Measurements from ENCODE around the gene ADCY2.

Gene ADCY2

DNA sequence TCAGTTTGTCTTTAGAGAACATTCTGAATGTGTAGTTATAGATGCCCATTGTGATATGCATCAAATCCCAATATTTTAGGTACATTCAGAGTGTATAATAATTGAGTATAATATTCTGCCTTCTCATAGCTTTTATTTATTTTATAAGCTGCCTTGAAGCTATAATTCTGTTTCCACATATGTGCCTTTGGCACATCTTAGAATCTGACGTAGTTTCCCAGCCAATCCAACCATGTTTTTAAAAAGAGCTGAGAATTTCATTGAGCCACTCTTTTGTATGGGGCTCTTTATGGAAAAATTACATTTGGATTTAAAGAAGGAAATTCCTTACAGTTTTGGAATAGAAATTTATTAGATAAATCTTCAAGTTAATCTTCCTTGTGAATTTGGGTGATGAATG, 65.4 kb downstream of the ADCY2 start:
- DNase-seq (ENCODE audit: low read depth, low spot score) = no peak
- H3K4me3 ChIP-seq (ENCODE audit: low read depth, low read length) = no peak overlapping the region
- ChIA-PET CTCF (no interaction called here), POLR2A (no interaction called here)
- TF ChIP-seq, protein P1, sequence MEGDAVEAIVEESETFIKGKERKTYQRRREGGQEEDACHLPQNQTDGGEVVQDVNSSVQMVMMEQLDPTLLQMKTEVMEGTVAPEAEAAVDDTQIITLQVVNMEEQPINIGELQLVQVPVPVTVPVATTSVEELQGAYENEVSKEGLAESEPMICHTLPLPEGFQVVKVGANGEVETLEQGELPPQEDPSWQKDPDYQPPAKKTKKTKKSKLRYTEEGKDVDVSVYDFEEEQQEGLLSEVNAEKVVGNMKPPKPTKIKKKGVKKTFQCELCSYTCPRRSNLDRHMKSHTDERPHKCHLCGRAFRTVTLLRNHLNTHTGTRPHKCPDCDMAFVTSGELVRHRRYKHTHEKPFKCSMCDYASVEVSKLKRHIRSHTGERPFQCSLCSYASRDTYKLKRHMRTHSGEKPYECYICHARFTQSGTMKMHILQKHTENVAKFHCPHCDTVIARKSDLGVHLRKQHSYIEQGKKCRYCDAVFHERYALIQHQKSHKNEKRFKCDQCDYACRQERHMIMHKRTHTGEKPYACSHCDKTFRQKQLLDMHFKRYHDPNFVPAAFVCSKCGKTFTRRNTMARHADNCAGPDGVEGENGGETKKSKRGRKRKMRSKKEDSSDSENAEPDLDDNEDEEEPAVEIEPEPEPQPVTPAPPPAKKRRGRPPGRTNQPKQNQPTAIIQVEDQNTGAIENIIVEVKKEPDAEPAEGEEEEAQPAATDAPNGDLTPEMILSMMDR (IDR thresholded peaks at IDR 0.05; ENCODE audit: insufficient read depth, low read length, missing control alignments) = no peak

DNA sequence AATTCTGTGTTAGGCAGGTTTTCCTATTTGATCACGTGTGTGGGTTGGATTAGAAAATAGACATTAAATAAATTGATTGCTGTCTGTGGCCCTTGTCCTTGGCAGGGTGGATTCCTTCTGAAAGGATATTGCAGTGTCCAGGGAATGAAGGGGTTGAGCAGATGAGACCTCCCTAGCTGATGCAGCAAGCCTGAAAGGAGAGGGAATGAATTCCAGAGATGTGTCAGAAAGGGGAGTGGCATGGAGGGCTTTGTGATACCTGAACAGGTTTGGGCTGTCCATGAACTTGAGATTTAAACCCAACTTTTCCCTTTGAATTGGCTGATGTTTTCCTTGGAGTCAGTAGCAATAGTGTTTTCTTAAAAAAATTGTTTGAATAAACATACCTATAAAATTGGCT, 66.8 kb downstream of the ADCY2 start:
- no peak for DNase-seq (ENCODE audit: low read depth, low spot score)
- TF ChIP-seq, protein P1 (IDR thresholded peaks at IDR 0.05; ENCODE audit: insufficient read depth, low read length, missing control alignments) = no peak
- ChIA-PET POLR2A (no interaction called here), CTCF (no interaction called here)
- H3K4me3 ChIP-seq (ENCODE audit: low read depth, low read length) = no peak overlapping the region

DNA sequence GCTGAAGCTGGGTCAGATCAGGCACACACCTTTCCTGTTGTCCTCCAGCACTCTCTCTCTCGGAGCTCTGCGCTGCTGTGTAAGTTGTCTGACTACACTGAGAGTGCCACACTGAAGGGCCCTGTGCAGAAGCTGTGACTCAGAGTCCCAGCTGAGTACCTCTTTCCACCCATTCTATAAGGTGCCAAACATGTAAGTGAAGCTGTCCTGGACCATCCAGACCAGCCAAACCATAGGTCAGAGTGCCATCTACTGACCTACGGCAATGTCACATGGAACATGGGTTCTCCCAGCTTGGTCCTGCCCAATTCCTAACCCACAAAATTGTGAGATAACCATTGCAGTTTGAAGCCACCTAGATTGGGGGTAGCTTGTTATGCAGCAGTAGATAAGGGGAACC, 68.2 kb downstream of the ADCY2 start:
- ChIA-PET CTCF (no interaction called here), POLR2A (no interaction called here)
- TF ChIP-seq, protein P1 (IDR thresholded peaks at IDR 0.05; ENCODE audit: insufficient read depth, low read length, missing control alignments) = no peak
- no peak for DNase-seq (ENCODE audit: low read depth, low spot score)
- H3K4me3 ChIP-seq (ENCODE audit: low read depth, low read length) = no peak overlapping the region

DNA sequence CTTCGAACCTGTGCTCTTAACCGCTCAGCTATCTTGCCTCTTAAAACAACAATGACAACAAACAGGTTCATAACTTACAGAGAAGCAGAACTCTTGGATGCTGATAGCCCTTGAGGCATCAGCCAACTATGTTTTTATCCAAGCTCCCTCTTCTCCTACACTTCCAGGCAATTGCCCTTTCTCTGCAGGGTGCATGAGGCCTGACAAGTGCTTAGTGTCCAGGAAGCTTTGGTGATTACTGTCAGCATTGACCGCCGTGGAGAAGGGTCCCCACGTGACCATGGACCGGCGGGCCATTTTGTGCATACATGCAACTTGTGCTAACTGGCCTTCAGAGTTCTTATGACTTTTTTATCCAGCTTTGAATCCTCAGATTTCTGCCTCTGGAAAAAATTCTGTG, 71.2 kb downstream of the ADCY2 start:
- POLR2A ChIA-PET = no interaction called here
- TF ChIP-seq, protein P1 (IDR thresholded peaks at IDR 0.05; ENCODE audit: insufficient read depth, low read length, missing control alignments) = no peak
- DNase-seq (ENCODE audit: low read depth, low spot score) = no peak
- CTCF ChIA-PET = no interaction called here
- no peak overlapping the region for H3K4me3 ChIP-seq (ENCODE audit: low read depth, low read length)

- DNase-seq (ENCODE audit: low read depth, low spot score) = no peak
- POLR2A ChIA-PET = no interaction called here
- CTCF ChIA-PET = no interaction called here
- no peak overlapping the region for H3K4me3 ChIP-seq (ENCODE audit: low read depth, low read length)
- TF ChIP-seq, protein P1 (IDR thresholded peaks at IDR 0.05; ENCODE audit: insufficient read depth, low read length, missing control alignments) = no peak
Measured at GRCh38 chr5:7468742-7469141, 72.8 kb downstream of the ADCY2 start.

DNA sequence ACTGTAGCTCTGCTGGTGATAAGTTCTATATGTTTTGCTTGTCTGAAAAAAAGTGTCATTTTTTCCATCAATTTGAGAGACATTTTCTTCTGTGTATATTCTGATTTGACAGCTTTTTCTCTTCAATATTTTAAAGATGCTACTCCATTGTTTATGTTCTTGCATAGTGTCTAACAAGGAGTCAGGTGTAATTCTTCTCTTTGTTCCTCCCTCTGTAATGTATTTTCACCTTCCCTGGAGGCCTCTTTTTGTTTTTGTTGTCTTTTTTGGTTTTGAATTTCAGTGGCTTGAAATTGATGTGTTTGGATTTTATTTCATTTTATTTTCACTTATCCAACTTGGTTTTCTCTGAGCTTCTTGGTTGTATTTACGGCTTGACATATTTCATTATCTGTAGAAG, 75.8 kb downstream of the ADCY2 start:
- H3K4me3 ChIP-seq (ENCODE audit: low read depth, low read length) = no peak overlapping the region
- CTCF ChIA-PET = no interaction called here
- TF ChIP-seq, protein P1 (IDR thresholded peaks at IDR 0.05; ENCODE audit: insufficient read depth, low read length, missing control alignments) = no peak
- POLR2A ChIA-PET = no interaction called here
- no peak for DNase-seq (ENCODE audit: low read depth, low spot score)

Measured in AG04449 (cell line).